Liver (tissue), 9 donors: ENCODE results near the gene TXNRD2. TPM values are rescaled to one million over a fixed set of nuclear protein-coding genes. Genes with fewer than 3 reads are reported as not detected.

Experiments
- DNase-seq: peaks from one replicate; pipeline ENCODE4 v3.0.0-alpha.2; 2017; ENCODE audit warnings: low spot score
- H3K27ac ChIP-seq, 2 donors: one replicate each; pipeline ENCODE4 v1.7.0; 2013; ENCODE audit warnings: inconsistent platforms in 2 of 2, low read length in 2 of 2, control low read depth in 1 of 2, low read depth in 1 of 2, mild to moderate bottlenecking in 1 of 2
- H3K27me3 ChIP-seq, 4 donors: one replicate each; pipeline versions ENCODE4 v1.6.1 to v1.7.0; 2013; ENCODE audit warnings: low read length in 3 of 4, inconsistent platforms in 1 of 4, mild to moderate bottlenecking in 1 of 4, moderate library complexity in 1 of 4; ENCODE audit not compliant: control insufficient read depth in 4 of 4, insufficient read depth in 4 of 4
- H3K36me3 ChIP-seq, 4 donors: one replicate each; pipeline versions ENCODE4 v1.6.1 to v1.7.0; 2013; ENCODE audit warnings: low read length in 3 of 4, mild to moderate bottlenecking in 3 of 4, low read depth in 1 of 4, moderate library complexity in 1 of 4; ENCODE audit not compliant: control insufficient read depth in 4 of 4, insufficient read depth in 3 of 4
- H3K4me1 ChIP-seq, 4 donors: one replicate each; pipeline versions ENCODE4 v1.6.1 to v1.7.0; 2013; ENCODE audit warnings: low read length in 3 of 4, mild to moderate bottlenecking in 3 of 4, moderate library complexity in 1 of 4; ENCODE audit not compliant: control insufficient read depth in 4 of 4, insufficient read depth in 4 of 4
- H3K4me3 ChIP-seq, 3 donors: one replicate each; pipeline versions ENCODE4 v1.6.1 to v1.7.0; 2013; ENCODE audit warnings: low read length in 3 of 3, control low read depth in 1 of 3, low read depth in 1 of 3, mild to moderate bottlenecking in 1 of 3
- H3K9ac ChIP-seq, 2 donors: one replicate each; pipeline ENCODE4 v1.7.0; 2013; ENCODE audit warnings: low read length in 2 of 2, mild to moderate bottlenecking in 2 of 2, moderate library complexity in 2 of 2, control low read depth in 1 of 2, low read depth in 1 of 2
- H3K9me3 ChIP-seq, 4 donors: one replicate each; pipeline versions ENCODE4 v1.6.1 to v1.7.0; 2013; ENCODE audit warnings: low read length in 3 of 4; ENCODE audit not compliant: control insufficient read depth in 4 of 4
- ATF3 ChIP-seq: IDR thresholded peaks from 2 replicates; pipeline ENCODE4 v1.6.1; 2016; ENCODE audit warnings: antibody characterized with exemption
- CTCF ChIP-seq: fragments of 150-350 bp; IDR thresholded peaks from 2 replicates; pipeline ENCODE4 v1.5.1; 2017; ENCODE audit warnings: improper control_type of control experiment, low read depth, low read length; ENCODE audit not compliant: missing input control
- EGR1 ChIP-seq, 2 donors: IDR thresholded peaks; 2 replicates each; pipeline ENCODE4 v1.6.1; 2016 to 2018; ENCODE audit warnings: antibody characterized with exemption in 2 of 2, low read depth in 2 of 2
- FOXA2 ChIP-seq: IDR thresholded peaks from 2 replicates; pipeline ENCODE4 v1.6.1; 2016; ENCODE audit warnings: antibody characterized with exemption
- GABPA ChIP-seq, 2 donors: IDR thresholded peaks in 1 of 2; conservative IDR thresholded peaks in 1 of 2; 2 replicates each; pipeline ENCODE4 v1.6.1; 2016; ENCODE audit warnings: antibody characterized with exemption in 2 of 2, mild to moderate bottlenecking in 1 of 2, moderate library complexity in 1 of 2
- HNF4A ChIP-seq, 2 donors: conservative IDR thresholded peaks; 2 replicates each; pipeline ENCODE4 v1.6.1; 2016; ENCODE audit warnings: antibody characterized with exemption in 2 of 2, mild to moderate bottlenecking in 2 of 2
- NR2F2 ChIP-seq: IDR thresholded peaks from 2 replicates; pipeline ENCODE4 v1.6.1; 2016; ENCODE audit warnings: antibody characterized with exemption
- RAD21 ChIP-seq, 2 donors: IDR thresholded peaks; 2 replicates each; pipeline ENCODE4 v1.6.1; 2016; ENCODE audit warnings: antibody characterized with exemption in 2 of 2, mild to moderate bottlenecking in 2 of 2
- REST ChIP-seq: IDR thresholded peaks from 2 replicates; pipeline ENCODE4 v1.6.1; 2016; ENCODE audit warnings: antibody characterized with exemption, mild to moderate bottlenecking
- RXRA ChIP-seq, 2 donors: IDR thresholded peaks; 2 replicates each; pipeline ENCODE4 v1.6.1; 2017 to 2018; ENCODE audit warnings: antibody characterized with exemption in 2 of 2, mild to moderate bottlenecking in 1 of 2
- SP1 ChIP-seq: IDR thresholded peaks from 2 replicates; pipeline ENCODE4 v1.6.1; 2018; ENCODE audit warnings: antibody characterized with exemption, mild to moderate bottlenecking
- TAF1 ChIP-seq: conservative IDR thresholded peaks from 2 replicates; pipeline ENCODE4 v1.6.1; 2016; ENCODE audit warnings: antibody characterized with exemption, mild to moderate bottlenecking
- whole genome bisulfite sequencing: extraction: QIAGEN DNeasy Blood & Tissue Kit; methylation state at CpG from one replicate; pipeline ENCODE4 v1.1.7; 2013; 5-methylcytosine and 5-hydroxymethylcytosine counted together
- polyA plus RNA-seq, 2 donors: library from polyadenylated mRNA; stranded (reverse) in 1 of 2; unstranded in 1 of 2; fragments of 200-250 nt in 1 of 2; fragments of >200 nt in 1 of 2; fragmentation: Nextera tagmentation in 1 of 2; extraction: Ambion mirVana in 1 of 2; gene quantifications; one replicate each; pipeline versions ENCODE4 v1.2.1 to v1.2.3, GENCODE V29; 2013 to 2015
- total RNA-seq, 2 donors: library from RNA; depleted of rRNA; stranded (reverse); fragments of >200 nt; gene quantifications; one replicate each; pipeline ENCODE4 v1.2.3, GENCODE V29; 2014
- TF ChIP-seq, protein P1 (sequence below): IDR thresholded peaks from 2 replicates; pipeline ENCODE4 v1.6.1; 2016; ENCODE audit warnings: antibody characterized with exemption
- donor health status: healthy.
- donor health status: healthy.
- donor health status: healthy.
- donor health status: healthy.
- donor health status: healthy.

The TXNRD2 gene
- total and polyA plus RNA-seq, 4 donors: 22.2 to 41.3 (median 33.6) TPM

GRCh38 chr22:19877626-19878339 lies 63.8 kb downstream of the TXNRD2 start:
- 96% methylated on average over 20 of the region's 20 CpGs for WGBS

More at GRCh38 chr22:19877626-19878339, 63.8 kb downstream of the TXNRD2 start:
- no peaks in the 10 kb centered on the region for H3K9me3 ChIP-seq
- no peaks in the 10 kb centered on the region for H3K4me1 ChIP-seq
- TF ChIP-seq CTCF (no peak), TAF1 (no peak), REST (no peak), HNF4A (conservative IDR thresholded peaks at IDR 0.05) (no peak), EGR1 (IDR thresholded peaks at IDR 0.05; ENCODE audit: low read depth in 2 of 2) (no peak), FOXA2 (no peak), SP1 (no peak), ATF3 (no peak), GABPA (IDR thresholded peaks at IDR 0.05 in 1 of 2, conservative IDR thresholded peaks at IDR 0.05 in 1 of 2) (no peak), RXRA (IDR thresholded peaks at IDR 0.05) (no peak), RAD21 (IDR thresholded peaks at IDR 0.05) (no peak), NR2F2 (no peak)
- TF ChIP-seq, protein P1, sequence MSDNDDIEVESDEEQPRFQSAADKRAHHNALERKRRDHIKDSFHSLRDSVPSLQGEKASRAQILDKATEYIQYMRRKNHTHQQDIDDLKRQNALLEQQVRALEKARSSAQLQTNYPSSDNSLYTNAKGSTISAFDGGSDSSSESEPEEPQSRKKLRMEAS: no peak
- peaks cover 0 to 10% (median 3%) of the 10 kb centered on the region in 4 donors for H3K36me3 ChIP-seq
- no peak for DNase-seq
- H3K27me3 ChIP-seq: no peaks in the 10 kb centered on the region
- H3K27ac ChIP-seq: no peak overlapping the region
- H3K9ac ChIP-seq: no peak overlapping the region
- no peak overlapping the region for H3K4me3 ChIP-seq
